Measurements from ENCODE around the gene CHSY1. TPM values are rescaled to one million over a fixed set of nuclear protein-coding genes. Genes with fewer than 3 reads are reported as not detected.

Gene CHSY1
- polyA plus RNA-seq, 1 donor from 2014 or later, result 16.1 TPM

- no peak for TF ChIP-seq POLR2AphosphoS5 (IDR thresholded peaks at IDR 0.05)
- TF ChIP-seq REST (IDR thresholded peaks at IDR 0.05; ENCODE audit: borderline replicate concordance), result no peak
- TF ChIP-seq CTCF (IDR thresholded peaks at IDR 0.05; ENCODE audit: poor library complexity, severe bottlenecking), result no peak
- no peak for TF ChIP-seq EP300 (conservative IDR thresholded peaks at IDR 0.05; ENCODE audit: poor library complexity, severe bottlenecking)
- TF ChIP-seq RAD21 (conservative IDR thresholded peaks at IDR 0.05), result no peak
- no peak for TF ChIP-seq EZH2 (IDR thresholded peaks at IDR 0.05; ENCODE audit: borderline replicate concordance, insufficient read depth, low read length, poor library complexity, severe bottlenecking)
- TF ChIP-seq MXI1 (conservative IDR thresholded peaks at IDR 0.05; ENCODE audit: poor library complexity, severe bottlenecking), result no peak
- TF ChIP-seq SMC3 (conservative IDR thresholded peaks at IDR 0.05; ENCODE audit: poor library complexity), result no peak
- TF ChIP-seq TAF1 (IDR thresholded peaks at IDR 0.05; ENCODE audit: low read depth), result no peak
- peak overlapping the region; percentile 79 for H3K9ac ChIP-seq (ENCODE audit: low read length)
- H3F3A ChIP-seq (ENCODE audit: insufficient read depth, low read length, poor library complexity, severe bottlenecking), result peaks cover 3% of the 10 kb centered on the region
- H3K9me3 ChIP-seq (ENCODE audit: low read length), result no peaks in the 10 kb centered on the region
- no peaks in the 10 kb centered on the region for H3K27me3 ChIP-seq (ENCODE audit: insufficient read depth, low read depth, low read length)
- H3K36me3 ChIP-seq (ENCODE audit: insufficient read depth, low read length), result no peaks in the 10 kb centered on the region
- H3K4me3 ChIP-seq (ENCODE audit: low read length), result peak overlapping the region; percentile 91
- H3K4me2 ChIP-seq (ENCODE audit: low read length), result peak overlapping the region; percentile 88
- H2AFZ ChIP-seq (ENCODE audit: low read depth, low read length), result peak overlapping the region; percentile 34
- no peaks in the 10 kb centered on the region for H4K20me1 ChIP-seq (ENCODE audit: insufficient read depth)
- H3K27ac ChIP-seq (ENCODE audit: low read length), result peak overlapping the region; percentile 51
- H3K79me2 ChIP-seq (replicated peaks; ENCODE audit: insufficient read depth, low read length), result peaks cover 51% of the 10 kb centered on the region
- no peaks in the 10 kb centered on the region for H3K9me2 ChIP-seq (ENCODE audit: insufficient read depth, low read length)
These were observed 1.5 kb downstream of the CHSY1 start for GRCh38 chr15:101250341-101250831.

- Histone ChIP-seq H3K79me2 (replicated peaks; ENCODE audit: insufficient read depth, low read length) (peaks cover 51% of the 10 kb centered on the region), H3K9me3 (ENCODE audit: low read length) (no peaks in the 10 kb centered on the region), H3K27me3 (ENCODE audit: insufficient read depth, low read depth, low read length) (no peaks in the 10 kb centered on the region), H3K9me2 (ENCODE audit: insufficient read depth, low read length) (no peaks in the 10 kb centered on the region), H3K4me3 (ENCODE audit: low read length) (no peak overlapping the region), H4K20me1 (ENCODE audit: insufficient read depth) (no peaks in the 10 kb centered on the region), H3K4me2 (ENCODE audit: low read length) (no peak overlapping the region), H3F3A (ENCODE audit: insufficient read depth, low read length, poor library complexity, severe bottlenecking) (peaks cover 3% of the 10 kb centered on the region), H3K9ac (ENCODE audit: low read length) (no peak overlapping the region), H3K27ac (ENCODE audit: low read length) (no peak overlapping the region), H2AFZ (ENCODE audit: low read depth, low read length) (no peak overlapping the region), H3K36me3 (ENCODE audit: insufficient read depth, low read length) (no peaks in the 10 kb centered on the region)
- TF ChIP-seq RAD21 (conservative IDR thresholded peaks at IDR 0.05) (no peak), POLR2AphosphoS5 (IDR thresholded peaks at IDR 0.05) (no peak), EZH2 (IDR thresholded peaks at IDR 0.05; ENCODE audit: borderline replicate concordance, insufficient read depth, low read length, poor library complexity, severe bottlenecking) (no peak), SMC3 (conservative IDR thresholded peaks at IDR 0.05; ENCODE audit: poor library complexity) (no peak), CTCF (IDR thresholded peaks at IDR 0.05; ENCODE audit: poor library complexity, severe bottlenecking) (no peak), REST (IDR thresholded peaks at IDR 0.05; ENCODE audit: borderline replicate concordance) (no peak), MXI1 (conservative IDR thresholded peaks at IDR 0.05; ENCODE audit: poor library complexity, severe bottlenecking) (no peak), TAF1 (IDR thresholded peaks at IDR 0.05; ENCODE audit: low read depth) (no peak), EP300 (conservative IDR thresholded peaks at IDR 0.05; ENCODE audit: poor library complexity, severe bottlenecking) (no peak)
These were observed 3.6 kb downstream of the CHSY1 start for GRCh38 chr15:101248274-101248673.

Measured in neural cell (in vitro differentiated cells).